Caco-2 (cell line): ENCODE data around the gene NNT. TPM values are rescaled to one million over a fixed set of nuclear protein-coding genes. Genes with fewer than 3 reads are reported as not detected.
"Not testable (repeated sequence)": the region's sequence is repeated elsewhere in the genome, so short reads cannot be mapped to it uniquely, and the experiment has no call there.

Source experiments
- BruUV-seq: library from RNA; stranded (reverse); fragments of 400-500 nt; replicated peaks from 2 replicates; lab custom pipeline; 2021; lab: Mats Ljungman, UMichigan
- CTCF ChIA-PET: fragments of 300-600 bp; sonication (Branson Sonifier 250); formaldehyde crosslinking; loops from one replicate; lab custom pipeline; 2022; ENCODE audit warnings: antibody characterized with exemption; lab: Charles Lee
- POLR2A ChIA-PET: fragments of 300-600 bp; sonication (Branson Sonifier 250); formaldehyde crosslinking; loops from one replicate; lab custom pipeline; 2022; ENCODE audit warnings: antibody characterized with exemption; lab: Charles Lee
- DNase-seq, 2 experiments: peaks; one replicate each; pipeline versions ENCODE4 v3.0.0 to v3.0.0-alpha.2; 2020 to 2022
- H3K27me3 ChIP-seq: replicated peaks from 2 replicates; pipeline ENCODE4 v1.6.0; 2011; ENCODE audit warnings: low read length; ENCODE audit not compliant: control insufficient read depth, insufficient read depth
- H3K36me3 ChIP-seq: 2 replicates; pipeline ENCODE4 v1.5.1; 2011; ENCODE audit warnings: low read length; ENCODE audit not compliant: control insufficient read depth, insufficient read depth
- H3K4me1 ChIP-seq: fragments of 250-450 bp; sonication (Bioruptor Pico); 2 replicates; pipeline ENCODE4 v1.5.1; 2020; ENCODE audit warnings: mild to moderate bottlenecking
- H3K4me3 ChIP-seq: 2 replicates; pipeline ENCODE4 v1.5.1; 2011; ENCODE audit warnings: low read depth, mild to moderate bottlenecking, control low read depth, low read length
- H3K9me3 ChIP-seq: fragments of 250-450 bp; sonication (Bioruptor Pico); 2 replicates; pipeline ENCODE4 v1.5.1; 2020; ENCODE audit warnings: mild to moderate bottlenecking, moderate library complexity
- H3K27ac Mint-ChIP-seq: one replicate; pipeline ENCODE4 v1.8.0; 2022; ENCODE audit warnings: mixed read lengths; ENCODE audit not compliant: unreplicated experiment
- H3K27me3 Mint-ChIP-seq: one replicate; pipeline ENCODE4 v1.8.0; 2022; ENCODE audit warnings: mixed read lengths; ENCODE audit not compliant: insufficient read depth, unreplicated experiment
- H3K36me3 Mint-ChIP-seq: one replicate; pipeline ENCODE4 v1.8.0; 2022; ENCODE audit warnings: mild to moderate bottlenecking, mixed read lengths; ENCODE audit not compliant: insufficient read depth, unreplicated experiment
- H3K4me1 Mint-ChIP-seq: one replicate; pipeline ENCODE4 v1.8.0; 2022; ENCODE audit warnings: low read depth, mixed read lengths; ENCODE audit not compliant: unreplicated experiment
- H3K4me3 Mint-ChIP-seq: one replicate; pipeline ENCODE4 v1.8.0; 2022; ENCODE audit warnings: mild to moderate bottlenecking, moderate library complexity, mixed read lengths; ENCODE audit not compliant: unreplicated experiment
- H3K9me3 Mint-ChIP-seq: one replicate; pipeline ENCODE4 v1.8.0; 2022; ENCODE audit warnings: mixed read lengths; ENCODE audit not compliant: unreplicated experiment
- CTCF ChIP-seq, 2 experiments: fragments of 200-600 bp in 1 of 2; IDR thresholded peaks; 1 replicate in 1 of 2; 2 replicates in 1 of 2; pipeline versions ENCODE4 v1.5.1 to v1.8.0; 2011 to 2022; ENCODE audit warnings: antibody characterized with exemption in 1 of 2, control low read depth in 1 of 2, inconsistent platforms in 1 of 2, low read depth in 1 of 2, low read length in 1 of 2, mild to moderate bottlenecking in 1 of 2, moderate library complexity in 1 of 2; ENCODE audit not compliant: insufficient read depth in 1 of 2, severe bottlenecking in 1 of 2, unreplicated experiment in 1 of 2
- intact Hi-C: fragments of 100-400 bp; cut with micrococcal nuclease; formaldehyde crosslinking; loops from one replicate; pipeline ENCODE4 v1.10.0; 2022; ENCODE audit not compliant: unreplicated experiment
- total RNA-seq: library from RNA; stranded (reverse); gene quantifications from 2 replicates; pipeline ENCODE4 v1.2.3, GENCODE V29; 2022

NNT gene
- total RNA-seq, 1 experiment from 2014 or later: 44.8 TPM

GRCh38 chr5:43590700-43591099 is 12.3 kb upstream of the NNT start:
- no peaks in the 10 kb centered on the region for H3K36me3 Mint-ChIP-seq
- H3K4me1 ChIP-seq: no peaks in the 10 kb centered on the region
- no peaks in the 10 kb centered on the region for H3K9me3 ChIP-seq
- no peaks in the 10 kb centered on the region for H3K27me3 ChIP-seq
- ChIA-PET POLR2A (no interaction called here), CTCF (no interaction called here)
- H3K4me3 Mint-ChIP-seq: no peak overlapping the region
- intact Hi-C loops: no loop called here
- H3K4me1 Mint-ChIP-seq: no peaks in the 10 kb centered on the region
- TF ChIP-seq CTCF (IDR thresholded peaks at IDR 0.05; ENCODE audit: insufficient read depth in 1 of 2, low read depth in 1 of 2, low read length in 1 of 2, severe bottlenecking in 1 of 2, unreplicated experiment in 1 of 2): no peak
- H3K9me3 Mint-ChIP-seq: no peaks in the 10 kb centered on the region
- H3K27me3 Mint-ChIP-seq: no peaks in the 10 kb centered on the region
- H3K27ac Mint-ChIP-seq: no peak overlapping the region
- DNase-seq: no peak
- no peaks in the 10 kb centered on the region for H3K36me3 ChIP-seq
- no TSS peak for BruUV-seq
- no peak overlapping the region for H3K4me3 ChIP-seq

- ChIA-PET POLR2A (no interaction called here), CTCF (no interaction called here)
- no peaks in the 10 kb centered on the region for H3K27me3 Mint-ChIP-seq
Measured at GRCh38 chr5:43592363-43592762, 10.6 kb upstream of the NNT start.

GRCh38 chr5:43598927-43599326 is 4.1 kb upstream of the NNT start:
- H3K27me3 Mint-ChIP-seq, H3K9me3 ChIP-seq, H3K9me3 Mint-ChIP-seq, CTCF ChIA-PET, H3K27ac Mint-ChIP-seq, H3K4me1 Mint-ChIP-seq, H3K36me3 ChIP-seq, H3K4me3 Mint-ChIP-seq, DNase-seq, H3K4me3 ChIP-seq, POLR2A ChIA-PET, H3K4me1 ChIP-seq, H3K27me3 ChIP-seq, BruUV-seq, intact Hi-C loops: not testable (repeated sequence)
- peaks cover 14% of the 10 kb centered on the region for H3K36me3 Mint-ChIP-seq

More at GRCh38 chr5:43592363-43592762, 10.6 kb upstream of the NNT start:
- no peaks in the 10 kb centered on the region for H3K9me3 Mint-ChIP-seq
- no peak for DNase-seq
- H3K36me3 Mint-ChIP-seq: no peaks in the 10 kb centered on the region
- H3K4me3 Mint-ChIP-seq: no peak overlapping the region
- Histone ChIP-seq H3K4me1 (no peaks in the 10 kb centered on the region), H3K4me3 (no peak overlapping the region), H3K9me3 (no peaks in the 10 kb centered on the region), H3K27me3 (no peaks in the 10 kb centered on the region), H3K36me3 (no peaks in the 10 kb centered on the region)
- no peak overlapping the region for H3K27ac Mint-ChIP-seq
- H3K4me1 Mint-ChIP-seq: no peaks in the 10 kb centered on the region
- intact Hi-C loops: no loop called here
- no TSS peak for BruUV-seq
- no peak for TF ChIP-seq CTCF (IDR thresholded peaks at IDR 0.05; ENCODE audit: insufficient read depth in 1 of 2, low read depth in 1 of 2, low read length in 1 of 2, severe bottlenecking in 1 of 2, unreplicated experiment in 1 of 2)
